ENCODE results near the gene DEPDC1. TPM values are rescaled to one million over a fixed set of nuclear protein-coding genes. Genes with fewer than 3 reads are reported as not detected.
A peak's percentile ranks its signal among the peaks of the same experiment; 100 is the strongest.

The DEPDC1 gene
- total RNA-seq, 1 donor from 2014 or later: 30.3 TPM

GRCh38 chr1:68459091-68459490 is 37.8 kb downstream of the DEPDC1 start:
- Mint-ChIP-seq H3K36me3 (ENCODE audit: low read depth) (peaks cover 2% of the 10 kb centered on the region), H3K27ac (ENCODE audit: unreplicated experiment) (no peak overlapping the region), H3K9me3 (peaks cover 4% of the 10 kb centered on the region), H3K4me3 (no peak overlapping the region), H3K27me3 (ENCODE audit: low read depth) (no peaks in the 10 kb centered on the region), H3K4me1 (no peaks in the 10 kb centered on the region)
- TF ChIP-seq CTCF (conservative IDR thresholded peaks at IDR 0.05): no peak
- no peak for DNase-seq (ENCODE audit: low read depth, low spot score)

DNA sequence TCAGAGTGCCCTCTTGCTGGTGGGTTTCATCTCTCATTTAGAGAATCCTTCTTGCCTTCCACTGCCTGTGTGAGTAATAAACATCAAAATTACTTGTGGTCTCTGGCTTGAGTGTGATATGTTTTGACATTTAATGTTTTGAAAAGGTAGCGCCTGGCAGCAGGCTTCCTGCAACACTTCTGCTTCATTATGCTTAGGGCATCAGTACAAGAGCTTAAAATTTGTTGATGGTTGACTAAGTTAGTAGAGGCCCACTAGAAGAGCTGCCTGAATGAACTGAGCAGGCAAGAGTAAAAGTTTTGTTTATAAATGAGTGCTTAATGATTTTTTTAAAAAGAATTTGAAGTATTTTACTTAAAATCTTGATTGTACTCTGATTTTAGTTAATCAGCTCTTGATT is 40.7 kb downstream of the DEPDC1 start:
- no peak for DNase-seq (ENCODE audit: low read depth, low spot score)
- Mint-ChIP-seq H3K9me3 (no peaks in the 10 kb centered on the region), H3K4me3 (no peak overlapping the region), H3K4me1 (no peaks in the 10 kb centered on the region), H3K27me3 (ENCODE audit: low read depth) (no peaks in the 10 kb centered on the region), H3K27ac (ENCODE audit: unreplicated experiment) (no peak overlapping the region), H3K36me3 (ENCODE audit: low read depth) (no peaks in the 10 kb centered on the region)
- TF ChIP-seq CTCF (conservative IDR thresholded peaks at IDR 0.05): no peak

GRCh38 chr1:68454534-68454933 is 42.3 kb downstream of the DEPDC1 start:
- Mint-ChIP-seq H3K4me3 (no peak overlapping the region), H3K36me3 (ENCODE audit: low read depth) (no peaks in the 10 kb centered on the region), H3K27me3 (ENCODE audit: low read depth) (no peaks in the 10 kb centered on the region), H3K9me3 (no peaks in the 10 kb centered on the region), H3K4me1 (no peaks in the 10 kb centered on the region), H3K27ac (ENCODE audit: unreplicated experiment) (no peak overlapping the region)
- DNase-seq (ENCODE audit: low read depth, low spot score): no peak
- peak; percentile 28 for TF ChIP-seq CTCF (conservative IDR thresholded peaks at IDR 0.05)

DNA sequence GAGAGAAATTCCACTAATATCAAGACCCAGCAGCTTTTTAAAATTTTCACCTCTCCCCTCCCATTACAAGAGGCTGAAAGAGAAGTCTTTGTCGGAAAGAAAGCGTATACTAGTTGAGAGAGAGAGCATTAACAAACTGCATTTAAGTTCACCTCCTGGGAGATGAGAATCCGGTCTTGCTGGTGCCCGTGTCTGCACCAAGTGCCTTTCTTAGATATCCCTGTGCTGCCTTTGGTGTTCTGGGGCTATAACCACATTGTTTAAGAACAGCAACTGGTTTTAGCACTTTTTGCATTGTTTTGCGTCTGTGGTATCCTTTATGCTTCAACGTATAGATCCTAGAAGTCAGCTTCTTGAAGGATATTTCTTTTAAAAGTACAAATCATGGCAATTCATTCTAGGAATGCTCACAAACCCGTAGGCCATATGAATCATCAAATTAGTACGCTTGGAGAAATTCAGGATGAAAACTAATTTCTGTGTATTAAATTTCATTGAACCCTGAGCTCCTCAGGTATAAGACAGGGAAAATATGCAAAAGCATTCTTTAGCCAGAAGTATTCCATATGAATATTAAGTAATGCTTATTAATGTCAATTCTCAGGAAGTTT is 43.7 kb downstream of the DEPDC1 start:
- no peaks in the 10 kb centered on the region for H3K4me1 Mint-ChIP-seq
- no peak for DNase-seq (ENCODE audit: low read depth, low spot score)
- no peaks in the 10 kb centered on the region for H3K36me3 Mint-ChIP-seq (ENCODE audit: low read depth)
- TF ChIP-seq CTCF (conservative IDR thresholded peaks at IDR 0.05): no peak
- no peaks in the 10 kb centered on the region for H3K9me3 Mint-ChIP-seq
- no peak overlapping the region for H3K27ac Mint-ChIP-seq (ENCODE audit: unreplicated experiment)
- no peaks in the 10 kb centered on the region for H3K27me3 Mint-ChIP-seq (ENCODE audit: low read depth)
- H3K4me3 Mint-ChIP-seq: no peak overlapping the region

- TF ChIP-seq CTCF (conservative IDR thresholded peaks at IDR 0.05): no peak
- H3K4me1 Mint-ChIP-seq: no peaks in the 10 kb centered on the region
- H3K36me3 Mint-ChIP-seq (ENCODE audit: low read depth): no peaks in the 10 kb centered on the region
- DNase-seq (ENCODE audit: low read depth, low spot score): no peak
- H3K9me3 Mint-ChIP-seq: no peaks in the 10 kb centered on the region
- no peak within 1 kb of the TSS for H3K4me3 Mint-ChIP-seq
- no peaks in the 10 kb centered on the region for H3K27me3 Mint-ChIP-seq (ENCODE audit: low read depth)
- no peak within 1 kb of the TSS for H3K27ac Mint-ChIP-seq (ENCODE audit: unreplicated experiment)
Observed at GRCh38 chr1:68449901-68450300, 47.0 kb downstream of the DEPDC1 start, which contains the start of gene RPE65. RPE65 (minus strand) TSS chr1:68449954; CDS start chr1:68449905, 49 bp downstream.

Data from neural crest cell (in vitro differentiated cells).